Endothelial cell (in vitro differentiated cells): ENCODE data around the gene PARVB. TPM values are rescaled to one million over a fixed set of nuclear protein-coding genes. Genes with fewer than 3 reads are reported as not detected.

ENCODE experiments used
- DNase-seq: peaks from one replicate; pipeline ENCODE4 v3.0.0; 2021; ENCODE audit warnings: low spot score
- H3K27ac Mint-ChIP-seq: one replicate; pipeline ENCODE4 v1.8.0; 2021; ENCODE audit warnings: mixed read lengths, inconsistent platforms; ENCODE audit not compliant: unreplicated experiment
- H3K27me3 Mint-ChIP-seq: one replicate; pipeline ENCODE4 v1.8.0; 2021; ENCODE audit warnings: mild to moderate bottlenecking, moderate library complexity, mixed read lengths, inconsistent platforms; ENCODE audit not compliant: unreplicated experiment
- H3K36me3 Mint-ChIP-seq: one replicate; pipeline ENCODE4 v1.8.0; 2021; ENCODE audit warnings: mild to moderate bottlenecking, low read depth, mixed read lengths, inconsistent platforms; ENCODE audit not compliant: unreplicated experiment
- H3K4me1 Mint-ChIP-seq: one replicate; pipeline ENCODE4 v1.8.0; 2021; ENCODE audit warnings: mild to moderate bottlenecking, mixed read lengths, inconsistent platforms; ENCODE audit not compliant: unreplicated experiment
- H3K4me3 Mint-ChIP-seq: one replicate; pipeline ENCODE4 v1.8.0; 2021; ENCODE audit warnings: mild to moderate bottlenecking, mixed read lengths, inconsistent platforms; ENCODE audit not compliant: unreplicated experiment
- H3K9me3 Mint-ChIP-seq: one replicate; pipeline ENCODE4 v1.8.0; 2021; ENCODE audit warnings: mixed read lengths, inconsistent platforms; ENCODE audit not compliant: unreplicated experiment
- CTCF ChIP-seq: fragments of 200-600 bp; sonication (generic); IDR thresholded peaks from one replicate; pipeline ENCODE4 v1.5.0; 2021; ENCODE audit warnings: antibody characterized with exemption; ENCODE audit not compliant: unreplicated experiment
- total RNA-seq: library from RNA; stranded (reverse); fragmentation: NEBNext Ultra II Directional; extraction: Animal tissue kit (Norgen Biotek cat#: 25700); gene quantifications from one replicate; pipeline ENCODE4 v1.2.1, GENCODE V29; 2021; ENCODE audit not compliant: unreplicated experiment

Gene PARVB
- total RNA-seq, 1 donor from 2014 or later, result 105 TPM

GRCh38 chr22:44137415-44137814 is 113.3 kb downstream of the PARVB start:
- Mint-ChIP-seq H3K27ac (no peak overlapping the region), H3K27me3 (peaks cover 6% of the 10 kb centered on the region), H3K4me1 (peaks cover 25% of the 10 kb centered on the region), H3K36me3 (peaks cover 72% of the 10 kb centered on the region), H3K4me3 (no peak overlapping the region), H3K9me3 (peaks cover 4% of the 10 kb centered on the region)
- no peak for TF ChIP-seq CTCF
- no peak for DNase-seq

GRCh38 chr22:44139773-44140172 is 115.7 kb downstream of the PARVB start:
- H3K27ac Mint-ChIP-seq, result no peak overlapping the region
- H3K9me3 Mint-ChIP-seq, result peaks cover 4% of the 10 kb centered on the region
- peaks cover 16% of the 10 kb centered on the region for H3K4me1 Mint-ChIP-seq

GRCh38 chr22:44142421-44143104 is 118.5 kb downstream of the PARVB start:
- no peak for TF ChIP-seq CTCF
- H3K36me3 Mint-ChIP-seq, result peaks cover 60% of the 10 kb centered on the region
- H3K27me3 Mint-ChIP-seq, result peaks cover 15% of the 10 kb centered on the region
- no peak overlapping the region for H3K27ac Mint-ChIP-seq
- H3K9me3 Mint-ChIP-seq, result no peaks in the 10 kb centered on the region
- H3K4me1 Mint-ChIP-seq, result peaks cover 23% of the 10 kb centered on the region
- H3K4me3 Mint-ChIP-seq, result no peak overlapping the region
- no peak for DNase-seq

More at GRCh38 chr22:44139773-44140172, 115.7 kb downstream of the PARVB start:
- Mint-ChIP-seq H3K4me3 (peak overlapping the region; percentile 4), H3K36me3 (peaks cover 70% of the 10 kb centered on the region), H3K27me3 (peaks cover 4% of the 10 kb centered on the region)
- no peak for DNase-seq
- no peak for TF ChIP-seq CTCF

GRCh38 chr22:44143105-44143474 is 119.0 kb downstream of the PARVB start:
- Mint-ChIP-seq H3K27ac (no peak overlapping the region), H3K9me3 (no peaks in the 10 kb centered on the region), H3K36me3 (peaks cover 58% of the 10 kb centered on the region), H3K4me3 (no peak overlapping the region), H3K27me3 (peaks cover 17% of the 10 kb centered on the region), H3K4me1 (peaks cover 28% of the 10 kb centered on the region)
- no peak for DNase-seq
- TF ChIP-seq CTCF, result no peak

- no peak overlapping the region for H3K4me3 Mint-ChIP-seq
- TF ChIP-seq CTCF, result no peak
- no peak for DNase-seq
- no peaks in the 10 kb centered on the region for H3K9me3 Mint-ChIP-seq
- H3K27me3 Mint-ChIP-seq, result peaks cover 18% of the 10 kb centered on the region
- no peak overlapping the region for H3K27ac Mint-ChIP-seq
- peaks cover 28% of the 10 kb centered on the region for H3K4me1 Mint-ChIP-seq
- H3K36me3 Mint-ChIP-seq, result peaks cover 53% of the 10 kb centered on the region
These were observed 119.5 kb downstream of the PARVB start for GRCh38 chr22:44143579-44143978.
